Measurements from ENCODE around the gene BCAS1. TPM values are rescaled to one million over a fixed set of nuclear protein-coding genes. Genes with fewer than 3 reads are reported as not detected.
"Not testable (repeated sequence)": the region's sequence is repeated elsewhere in the genome, so short reads cannot be mapped to it uniquely, and the experiment has no call there.

BCAS1 gene
- total and polyA plus RNA-seq, 2 donors (not counting 1 experiment from before 2014, with no cell fraction given): 0.97 to 1.1 TPM

- H4K20me1 ChIP-seq (ENCODE audit: control insufficient read depth, insufficient read depth, low read length, poor library complexity, severe bottlenecking); H3K4me3 Mint-ChIP-seq; H3K9me3 Mint-ChIP-seq (ENCODE audit: insufficient read depth); H2AFZ ChIP-seq (ENCODE audit: insufficient read depth, low read depth, low read length, poor library complexity, severe bottlenecking); ATAC-seq (ENCODE audit: low read depth); H3K9me3 ChIP-seq (ENCODE audit: control extremely low read depth in 1 of 3, control insufficient read depth in 2 of 3, insufficient read depth in 1 of 3, low read length in 2 of 3); POLR2A ChIA-PET; H3K27ac ChIP-seq (ENCODE audit: low read length in 2 of 2); H3K9ac ChIP-seq (ENCODE audit: low read length); H3K27ac Mint-ChIP-seq; CTCF ChIA-PET; H3K79me2 ChIP-seq (ENCODE audit: control insufficient read depth, insufficient read depth, low read length); DNase-seq; H3K27me3 Mint-ChIP-seq; H3K4me1 Mint-ChIP-seq; H3K4me3 ChIP-seq (ENCODE audit: control extremely low read depth in 1 of 5, extremely low read depth in 1 of 5, insufficient read depth in 1 of 5, low read depth in 2 of 5, low read length in 4 of 5); H3K4me1 ChIP-seq (ENCODE audit: control insufficient read depth in 2 of 2, insufficient read depth in 2 of 2, low read length in 2 of 2); H3K27me3 ChIP-seq (replicated peaks in 1 of 4; ENCODE audit: control extremely low read depth in 1 of 4, control insufficient read depth in 3 of 4, insufficient read depth in 4 of 4, low read length in 3 of 4); intact Hi-C loops (cut with micrococcal nuclease); H3K36me3 ChIP-seq (replicated peaks in 1 of 2; ENCODE audit: control extremely low read depth in 1 of 2, control insufficient read depth in 1 of 2, extremely low read depth in 1 of 2, insufficient read depth in 2 of 2, low read length in 1 of 2); H3K4me2 ChIP-seq (replicated peaks; ENCODE audit: low read depth, low read length, poor library complexity, severe bottlenecking): not testable (repeated sequence)
- 84% methylated on average over 3 of the region's 5 CpGs for WGBS (ENCODE audit: insufficient coverage)
Observed at GRCh38 chr20:53973882-53974281, 96.5 kb downstream of the BCAS1 start.

DNA sequence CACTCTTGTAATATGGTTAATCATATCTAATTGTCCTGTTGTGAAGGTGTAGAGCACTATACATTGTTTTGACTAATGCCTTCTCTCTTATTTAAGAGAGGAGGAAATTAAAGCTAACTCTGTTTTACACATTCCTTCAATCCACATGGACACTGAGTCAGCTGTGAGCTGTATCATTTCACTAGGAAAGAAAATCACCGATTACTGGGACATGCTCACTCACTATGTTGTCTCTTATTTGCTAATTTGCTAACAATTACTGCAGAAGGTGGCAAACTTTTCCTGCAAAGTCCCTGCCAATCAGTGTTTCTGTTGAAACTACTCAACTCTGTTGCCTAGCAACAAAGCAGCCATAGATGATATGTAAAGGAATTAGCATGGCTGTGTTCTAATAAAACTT lies 98.2 kb downstream of the BCAS1 start:
- H3K4me2 ChIP-seq (replicated peaks; ENCODE audit: low read depth, low read length, poor library complexity, severe bottlenecking): no peak overlapping the region

More for the DNA sequence above, 98.2 kb downstream of the BCAS1 start:
- Mint-ChIP-seq H3K4me1 (no peaks in the 10 kb centered on the region), H3K27me3 (peaks cover 10% of the 10 kb centered on the region), H3K27ac (no peak overlapping the region), H3K4me3 (no peak overlapping the region), H3K9me3 (ENCODE audit: insufficient read depth) (no peaks in the 10 kb centered on the region)
- Histone ChIP-seq H3K9me3 (ENCODE audit: control extremely low read depth in 1 of 3, control insufficient read depth in 2 of 3, insufficient read depth in 1 of 3, low read length in 2 of 3) (peaks cover 0 to 2% (median 2%) of the 10 kb centered on the region in 3 donors), H2AFZ (ENCODE audit: insufficient read depth, low read depth, low read length, poor library complexity, severe bottlenecking) (no peak overlapping the region), H3K27ac (ENCODE audit: low read length in 2 of 2) (no peak overlapping the region), H3K9ac (ENCODE audit: low read length) (no peak overlapping the region), H3K4me1 (ENCODE audit: control insufficient read depth in 2 of 2, insufficient read depth in 2 of 2, low read length in 2 of 2) (no peaks in the 10 kb centered on the region), H3K36me3 (replicated peaks in 1 of 2; ENCODE audit: control extremely low read depth in 1 of 2, control insufficient read depth in 1 of 2, extremely low read depth in 1 of 2, insufficient read depth in 2 of 2, low read length in 1 of 2) (no peaks in the 10 kb centered on the region), H3K79me2 (ENCODE audit: control insufficient read depth, insufficient read depth, low read length) (no peaks in the 10 kb centered on the region), H3K27me3 (replicated peaks in 1 of 4; ENCODE audit: control extremely low read depth in 1 of 4, control insufficient read depth in 3 of 4, insufficient read depth in 4 of 4, low read length in 3 of 4) (no peaks in the 10 kb centered on the region), H4K20me1 (ENCODE audit: control insufficient read depth, insufficient read depth, low read length, poor library complexity, severe bottlenecking) (no peaks in the 10 kb centered on the region), H3K4me3 (ENCODE audit: control extremely low read depth in 1 of 5, extremely low read depth in 1 of 5, insufficient read depth in 1 of 5, low read depth in 2 of 5, low read length in 4 of 5) (no peak overlapping the region)
- ChIA-PET POLR2A (no interaction called here), CTCF (no interaction called here)
- TF ChIP-seq, protein P1, sequence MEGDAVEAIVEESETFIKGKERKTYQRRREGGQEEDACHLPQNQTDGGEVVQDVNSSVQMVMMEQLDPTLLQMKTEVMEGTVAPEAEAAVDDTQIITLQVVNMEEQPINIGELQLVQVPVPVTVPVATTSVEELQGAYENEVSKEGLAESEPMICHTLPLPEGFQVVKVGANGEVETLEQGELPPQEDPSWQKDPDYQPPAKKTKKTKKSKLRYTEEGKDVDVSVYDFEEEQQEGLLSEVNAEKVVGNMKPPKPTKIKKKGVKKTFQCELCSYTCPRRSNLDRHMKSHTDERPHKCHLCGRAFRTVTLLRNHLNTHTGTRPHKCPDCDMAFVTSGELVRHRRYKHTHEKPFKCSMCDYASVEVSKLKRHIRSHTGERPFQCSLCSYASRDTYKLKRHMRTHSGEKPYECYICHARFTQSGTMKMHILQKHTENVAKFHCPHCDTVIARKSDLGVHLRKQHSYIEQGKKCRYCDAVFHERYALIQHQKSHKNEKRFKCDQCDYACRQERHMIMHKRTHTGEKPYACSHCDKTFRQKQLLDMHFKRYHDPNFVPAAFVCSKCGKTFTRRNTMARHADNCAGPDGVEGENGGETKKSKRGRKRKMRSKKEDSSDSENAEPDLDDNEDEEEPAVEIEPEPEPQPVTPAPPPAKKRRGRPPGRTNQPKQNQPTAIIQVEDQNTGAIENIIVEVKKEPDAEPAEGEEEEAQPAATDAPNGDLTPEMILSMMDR (IDR thresholded peaks at IDR 0.05): no peak
- TF ChIP-seq EZH2 (IDR thresholded peaks at IDR 0.05; ENCODE audit: borderline replicate concordance, insufficient read depth, low read depth, low read length, poor library complexity, severe bottlenecking): no peak
- intact Hi-C loops (cut with micrococcal nuclease): no loop called here
- ATAC-seq (ENCODE audit: low read depth) (no peak), DNase-seq (no peak)
- no CpG with 5 or more reads among the region's 1 CpG for WGBS (ENCODE audit: insufficient coverage)

Measured in B cell (primary cell).